K562 (cell line): Measurements from ENCODE around the gene OR51B2. TPM values are rescaled to one million over a fixed set of nuclear protein-coding genes. Genes with fewer than 3 reads are reported as not detected.

Experiments used
- BRCA1 ChIP-seq, 2 experiments: fragments of 450-650 bp in 1 of 2; sonication (generic) in 1 of 2; formaldehyde crosslinking in 1 of 2; IDR thresholded peaks; 2 replicates each; pipeline versions ENCODE4 v1.5.0 to v1.6.1; 2017 to 2020; ENCODE audit warnings: mild to moderate bottlenecking in 1 of 2, missing genetic modification reagents in 1 of 2
- CBFA2T2 ChIP-seq: fragments of 450-650 bp; conservative IDR thresholded peaks from 2 replicates; pipeline ENCODE4 v1.6.1; 2017; ENCODE audit warnings: mild to moderate bottlenecking
- CUX1 ChIP-seq: fragments of 200-800 bp; sonication (Bioruptor generic); IDR thresholded peaks from 2 replicates; pipeline ENCODE4 v1.6.1; 2016; ENCODE audit warnings: missing genetic modification characterization, missing compliant biosample characterization
- DEAF1 ChIP-seq: fragments of 450-650 bp; formaldehyde crosslinking; IDR thresholded peaks from 2 replicates; pipeline ENCODE4 v1.4.0; 2020; ENCODE audit warnings: mild to moderate bottlenecking, moderate library complexity
- GATAD2A ChIP-seq: fragments of 450-650 bp; IDR thresholded peaks from 2 replicates; pipeline ENCODE4 v1.6.1; 2017
- IRF1 ChIP-seq: sonication (generic); formaldehyde crosslinking; IDR thresholded peaks from 2 replicates; pipeline ENCODE4 v1.8.0; 2022; ENCODE audit warnings: missing genetic modification reagents, mild to moderate bottlenecking, borderline replicate concordance
- NCOR1 ChIP-seq: fragments of 450-650 bp; IDR thresholded peaks from 2 replicates; pipeline ENCODE4 v1.6.1; 2016; ENCODE audit warnings: mild to moderate bottlenecking, moderate library complexity
- SMC3 ChIP-seq: conservative IDR thresholded peaks from 2 replicates; pipeline ENCODE4 v1.6.1; 2011; ENCODE audit warnings: low read depth, low read length, improper control_type of control experiment; ENCODE audit not compliant: insufficient read depth
- TCFL5 ChIP-seq: fragments of 250-450 bp; sonication (Bioruptor Pico); conservative IDR thresholded peaks from 2 replicates; pipeline ENCODE4 v1.6.1; 2021; ENCODE audit warnings: mild to moderate bottlenecking, moderate library complexity, matching md5 sums
- ZNF184 ChIP-seq: sonication (generic); formaldehyde crosslinking; IDR thresholded peaks from 2 replicates; pipeline ENCODE4 v1.5.0; 2020; ENCODE audit warnings: missing genetic modification reagents
- ZNF778 ChIP-seq: fragments of 450-650 bp; formaldehyde crosslinking; IDR thresholded peaks from 2 replicates; pipeline ENCODE4 v1.4.0; 2020; ENCODE audit warnings: mild to moderate bottlenecking, moderate library complexity
- polyA plus RNA-seq, 8 experiments: library from polyadenylated mRNA; depleted of rRNA in 4 of 8; stranded (reverse) in 5 of 8; unstranded in 3 of 8; fragments of >200 nt; fragmentation: Nextera tagmentation in 2 of 8; fragmentation: Illumina TruSeq in 1 of 8; extraction: Ambion mirVana in 2 of 8; extraction: Trizol in 1 of 8; gene quantifications; 2 replicates each; pipeline versions ENCODE4 v1.2.1 to v1.2.3, GENCODE V29; 2011 to 2014; ENCODE audit warnings: inconsistent platforms in 1 of 8, missing spikeins in 1 of 8
- total RNA-seq, 7 experiments: library from RNA; depleted of rRNA in 6 of 7; stranded (reverse); fragments of >200 nt in 6 of 7; fragmentation: Illumina TruSeq in 2 of 7; extraction: Trizol in 2 of 7; gene quantifications; 2 replicates each; pipeline versions ENCODE4 v1.2.1 to v1.2.3, GENCODE V29; 2011 to 2021; ENCODE audit warnings: low replicate concordance in 1 of 7
- TF ChIP-seq, protein P1 (sequence below), 2 experiments: fragments of 200-800 bp in 1 of 2; sonication (Bioruptor generic) in 1 of 2; sonication (generic) in 1 of 2; formaldehyde crosslinking in 1 of 2; IDR thresholded peaks in 1 of 2; conservative IDR thresholded peaks in 1 of 2; 2 replicates each; pipeline versions ENCODE4 v1.5.0 to v1.6.1; 2016 to 2020; ENCODE audit warnings: missing compliant biosample characterization in 1 of 2, missing genetic modification characterization in 1 of 2, missing genetic modification reagents in 1 of 2
- TF ChIP-seq, protein P2 (sequence below): fragments of 450-650 bp; conservative IDR thresholded peaks from 2 replicates; pipeline ENCODE4 v1.6.1; 2016; ENCODE audit warnings: missing genetic modification characterization, low read depth, mild to moderate bottlenecking, missing compliant biosample characterization, moderate library complexity

Gene OR51B2
- total and polyA plus RNA-seq, 9 of the 15 experiments (the other 6 are each of a cell fraction or from before 2014, with no cell fraction given): 0.38 to 6.6 (median 4.0) TPM

GRCh38 chr11:5291207-5291838 is 32.8 kb downstream of the OR51B2 start (continued):
- TF ChIP-seq IRF1 (CRISPR knock-in tag) (no peak), TCFL5 (CRISPR knock-in tag) (no peak), ZNF184 (no peak), CUX1 (no peak), DEAF1 (CRISPR knock-in tag) (peak; percentile 93), SMC3 (peak; percentile 93), CBFA2T2 (no peak), ZNF778 (CRISPR knock-in tag) (no peak), BRCA1 (IDR thresholded peaks at IDR 0.05) (no peak), BRCA1 (CRISPR knock-in tag; IDR thresholded peaks at IDR 0.05) (no peak), GATAD2A (no peak), NCOR1 (no peak)
- TF ChIP-seq, protein P1, sequence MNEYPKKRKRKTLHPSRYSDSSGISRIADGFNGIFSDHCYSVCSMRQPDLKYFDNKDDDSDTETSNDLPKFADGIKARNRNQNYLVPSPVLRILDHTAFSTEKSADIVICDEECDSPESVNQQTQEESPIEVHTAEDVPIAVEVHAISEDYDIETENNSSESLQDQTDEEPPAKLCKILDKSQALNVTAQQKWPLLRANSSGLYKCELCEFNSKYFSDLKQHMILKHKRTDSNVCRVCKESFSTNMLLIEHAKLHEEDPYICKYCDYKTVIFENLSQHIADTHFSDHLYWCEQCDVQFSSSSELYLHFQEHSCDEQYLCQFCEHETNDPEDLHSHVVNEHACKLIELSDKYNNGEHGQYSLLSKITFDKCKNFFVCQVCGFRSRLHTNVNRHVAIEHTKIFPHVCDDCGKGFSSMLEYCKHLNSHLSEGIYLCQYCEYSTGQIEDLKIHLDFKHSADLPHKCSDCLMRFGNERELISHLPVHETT (CRISPR knock-in tag; conservative IDR thresholded peaks at IDR 0.05 in 1 of 2, IDR thresholded peaks at IDR 0.05 in 1 of 2): peak in 1 of 2 experiments; percentile 34; a peak in 1 of 4 replicates
- TF ChIP-seq, protein P2, sequence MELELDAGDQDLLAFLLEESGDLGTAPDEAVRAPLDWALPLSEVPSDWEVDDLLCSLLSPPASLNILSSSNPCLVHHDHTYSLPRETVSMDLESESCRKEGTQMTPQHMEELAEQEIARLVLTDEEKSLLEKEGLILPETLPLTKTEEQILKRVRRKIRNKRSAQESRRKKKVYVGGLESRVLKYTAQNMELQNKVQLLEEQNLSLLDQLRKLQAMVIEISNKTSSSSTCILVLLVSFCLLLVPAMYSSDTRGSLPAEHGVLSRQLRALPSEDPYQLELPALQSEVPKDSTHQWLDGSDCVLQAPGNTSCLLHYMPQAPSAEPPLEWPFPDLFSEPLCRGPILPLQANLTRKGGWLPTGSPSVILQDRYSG (tag): no peak
